CD4-positive, alpha-beta T cell treated with Interleukin-15 for 1 hour (primary cell): ENCODE measurements around the gene PRPF18.

Experiments used
- DNase-seq: peaks from one replicate; pipeline ENCODE4 v3.0.0-alpha.2; 2020

PRPF18 gene

GRCh38 chr10:13671904-13672303 is 85.1 kb downstream of the PRPF18 start:
- DNase-seq = no peak

DNA sequence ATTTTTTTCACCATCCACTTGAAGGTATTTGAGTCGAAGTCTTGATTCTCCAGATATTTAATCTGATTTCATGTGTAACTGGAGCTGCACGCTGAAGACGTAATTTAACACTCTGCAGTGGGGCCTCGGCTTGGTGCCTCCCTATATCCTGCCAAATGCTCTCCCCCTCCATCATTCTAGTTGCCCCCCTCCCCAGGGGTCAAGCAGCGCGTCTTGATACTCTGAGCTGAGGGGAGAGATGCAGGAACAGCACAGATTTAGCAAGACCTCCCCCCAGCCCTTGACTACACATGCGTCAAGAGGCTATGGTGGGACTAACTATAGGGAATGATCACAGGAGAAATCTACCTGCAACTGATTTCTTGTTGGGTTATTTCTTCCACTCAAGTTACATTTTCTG is 85.8 kb downstream of the PRPF18 start:
- DNase-seq = no peak

DNA sequence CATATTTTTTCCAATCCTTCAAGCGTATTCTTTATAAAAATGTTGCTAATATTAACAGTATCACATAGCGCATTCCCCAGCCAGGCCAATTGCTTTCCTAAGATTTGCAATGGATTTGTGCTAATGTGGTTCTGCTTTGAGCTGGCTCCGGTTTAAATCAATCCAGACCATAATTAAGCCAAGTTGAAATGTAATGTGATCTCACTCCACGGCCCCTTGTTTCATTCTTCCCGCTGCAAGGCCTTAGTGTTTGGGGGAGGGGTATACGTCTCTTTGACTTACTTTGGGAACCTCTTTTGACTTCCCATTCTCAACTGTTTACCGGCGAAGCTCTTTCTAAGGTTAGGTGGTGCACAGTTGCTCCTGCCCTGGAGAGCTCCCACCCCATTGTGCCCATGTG is 86.4 kb downstream of the PRPF18 start:
- no peak for DNase-seq

- no peak for DNase-seq
These were observed 88.2 kb downstream of the PRPF18 start for GRCh38 chr10:13674645-13675588.

GRCh38 chr10:13678101-13678843 is 91.5 kb downstream of the PRPF18 start:
- DNase-seq = no peak
